ENCODE data around the gene PELI3. TPM values are rescaled to one million over a fixed set of nuclear protein-coding genes. Genes with fewer than 3 reads are reported as not detected.

Gene PELI3
- total RNA-seq, 4 donors from 2014 or later = 19.0 to 23.4 (median 20.5) TPM

- no peak overlapping the region for H3K4me3 ChIP-seq
- no peaks in the 10 kb centered on the region for H3K36me3 ChIP-seq
- DNase-seq (ENCODE audit: low spot score in 2 of 2) = no peak
- H3K9me3 ChIP-seq = no peaks in the 10 kb centered on the region
- TF ChIP-seq POLR2A (IDR thresholded peaks at IDR 0.05) (no peak), CTCF (IDR thresholded peaks at IDR 0.05) (no peak)
- H3K27ac ChIP-seq = no peak overlapping the region
- no peaks in the 10 kb centered on the region for H3K4me1 ChIP-seq
- no peaks in the 10 kb centered on the region for H3K27me3 ChIP-seq
These were observed 19.7 kb upstream of the PELI3 start for GRCh38 chr11:66447012-66447411.

- H3K27me3 ChIP-seq = no peaks in the 10 kb centered on the region
- H3K4me3 ChIP-seq = no peak overlapping the region
- no peaks in the 10 kb centered on the region for H3K36me3 ChIP-seq
- H3K9me3 ChIP-seq = no peaks in the 10 kb centered on the region
- no peaks in the 10 kb centered on the region for H3K4me1 ChIP-seq
- no peak overlapping the region for H3K27ac ChIP-seq
- WGBS = 84% methylated on average over 4 of the region's 4 CpGs
- no peak for DNase-seq (ENCODE audit: low spot score in 2 of 2)
- TF ChIP-seq POLR2A (IDR thresholded peaks at IDR 0.05) (no peak), CTCF (IDR thresholded peaks at IDR 0.05) (no peak), POLR2AphosphoS5 (IDR thresholded peaks at IDR 0.05) (no peak), EP300 (IDR thresholded peaks at IDR 0.05) (no peak)
These were observed 18.2 kb upstream of the PELI3 start for GRCh38 chr11:66448523-66448922.

DNA sequence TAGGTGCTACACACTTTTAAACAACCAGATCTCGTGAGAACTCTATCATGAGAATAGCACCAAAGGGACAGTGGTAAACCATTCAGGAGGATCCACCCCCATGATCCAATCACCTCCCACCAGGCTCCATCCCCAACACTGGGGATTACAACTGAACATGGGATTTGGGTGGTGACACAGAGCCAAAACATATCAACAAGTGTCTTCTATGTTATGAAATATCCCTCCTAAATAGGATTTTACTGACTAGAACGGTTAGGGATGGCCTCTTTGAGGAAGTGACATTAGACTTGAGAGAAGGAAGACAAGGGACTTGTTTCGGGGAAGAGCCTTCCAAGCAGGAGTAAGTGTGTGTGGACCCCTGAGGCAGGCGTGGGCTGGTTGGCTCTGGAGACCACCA, 16.1 kb upstream of the PELI3 start:
- TF ChIP-seq CTCF (IDR thresholded peaks at IDR 0.05) = no peak
- TF ChIP-seq POLR2A (IDR thresholded peaks at IDR 0.05) = no peak
- no peak for TF ChIP-seq POLR2AphosphoS5 (IDR thresholded peaks at IDR 0.05)
- Histone ChIP-seq H3K9me3 (no peaks in the 10 kb centered on the region), H3K27me3 (no peaks in the 10 kb centered on the region), H3K4me3 (no peak overlapping the region), H3K36me3 (no peaks in the 10 kb centered on the region), H3K27ac (no peak overlapping the region), H3K4me1 (no peaks in the 10 kb centered on the region)
- no peak for DNase-seq (ENCODE audit: low spot score in 2 of 2)
- WGBS = 74% methylated on average over 4 of the region's 4 CpGs

- TF ChIP-seq CTCF (IDR thresholded peaks at IDR 0.05) = no peak
- TF ChIP-seq POLR2AphosphoS5 (IDR thresholded peaks at IDR 0.05) = no peak
- no peak for TF ChIP-seq EP300 (IDR thresholded peaks at IDR 0.05)
- TF ChIP-seq POLR2A (IDR thresholded peaks at IDR 0.05) = no peak
These were observed 15.0 kb upstream of the PELI3 start for GRCh38 chr11:66451663-66452062.

GRCh38 chr11:66454247-66454646, 12.5 kb upstream of the PELI3 start:
- 21% methylated on average over 6 of the region's 6 CpGs for whole genome bisulfite sequencing
- TF ChIP-seq POLR2A (IDR thresholded peaks at IDR 0.05) = no peak
- no peak for TF ChIP-seq CTCF (IDR thresholded peaks at IDR 0.05)
- TF ChIP-seq POLR2AphosphoS5 (IDR thresholded peaks at IDR 0.05) = no peak
- TF ChIP-seq EP300 (IDR thresholded peaks at IDR 0.05) = no peak
- no peaks in the 10 kb centered on the region for H3K9me3 ChIP-seq
- H3K27me3 ChIP-seq = no peaks in the 10 kb centered on the region
- no peaks in the 10 kb centered on the region for H3K4me1 ChIP-seq
- no peaks in the 10 kb centered on the region for H3K36me3 ChIP-seq
- DNase-seq (ENCODE audit: low spot score in 2 of 2) = no peak
- no peak overlapping the region for H3K27ac ChIP-seq
- H3K4me3 ChIP-seq = no peak overlapping the region

More at GRCh38 chr11:66451663-66452062, 15.0 kb upstream of the PELI3 start:
- no peak for DNase-seq (ENCODE audit: low spot score in 2 of 2)
- H3K27me3 ChIP-seq = no peaks in the 10 kb centered on the region
- no peaks in the 10 kb centered on the region for H3K4me1 ChIP-seq
- H3K27ac ChIP-seq = no peak overlapping the region
- no peaks in the 10 kb centered on the region for H3K9me3 ChIP-seq
- no peak overlapping the region for H3K4me3 ChIP-seq
- H3K36me3 ChIP-seq = no peaks in the 10 kb centered on the region
- WGBS = 96% methylated on average over 4 of the region's 4 CpGs
